ENCODE results near the gene ZSCAN23.

ZSCAN23 gene

GRCh38 chr6:28443112-28443773 lies at the start of gene ZSCAN23:
Gene ZSCAN23 (minus strand): TSS chr6:28443491. CDS start chr6:28436266, 7,225 bp downstream.
- Mint-ChIP-seq H3K27me3 (ENCODE audit: low read depth) (no peaks in the 10 kb centered on the region), H3K9me3 (no peaks in the 10 kb centered on the region), H3K4me3 (peak within 1 kb of the TSS; percentile 99 to 100 (median 100)), H3K27ac (peak within 1 kb of the TSS; percentile 92 to 99 (median 97)), H3K4me1 (peaks cover 13% of the 10 kb centered on the region), H3K36me3 (ENCODE audit: low read depth) (no peaks in the 10 kb centered on the region)
- no peak for TF ChIP-seq CTCF (IDR thresholded peaks at IDR 0.05; ENCODE audit: unreplicated experiment in 3 of 3)

GRCh38 chr6:28491984-28492317 lies 48.7 kb upstream of the ZSCAN23 start:
- TF ChIP-seq CTCF (IDR thresholded peaks at IDR 0.05; ENCODE audit: unreplicated experiment in 3 of 3) = no peak
- peak overlapping the region; percentile 62 to 97 (median 90) for H3K27ac Mint-ChIP-seq
- H3K9me3 Mint-ChIP-seq = no peaks in the 10 kb centered on the region
- no peaks in the 10 kb centered on the region for H3K36me3 Mint-ChIP-seq (ENCODE audit: low read depth)
- H3K27me3 Mint-ChIP-seq (ENCODE audit: low read depth) = peaks cover 17% of the 10 kb centered on the region
- peaks cover 21% of the 10 kb centered on the region for H3K4me1 Mint-ChIP-seq
- H3K4me3 Mint-ChIP-seq = peak overlapping the region; percentile 63 to 76 (median 65)

GRCh38 chr6:28490205-28490890 lies 47.1 kb upstream of the ZSCAN23 start:
- no peak for TF ChIP-seq CTCF (IDR thresholded peaks at IDR 0.05; ENCODE audit: unreplicated experiment in 3 of 3)
- Mint-ChIP-seq H3K9me3 (no peaks in the 10 kb centered on the region), H3K27ac (peak overlapping the region; percentile 97), H3K4me1 (peaks cover 21% of the 10 kb centered on the region), H3K27me3 (ENCODE audit: low read depth) (peaks cover 17% of the 10 kb centered on the region), H3K36me3 (ENCODE audit: low read depth) (no peaks in the 10 kb centered on the region), H3K4me3 (peak overlapping the region; percentile 89 to 92 (median 89))

- peaks cover 17% of the 10 kb centered on the region for H3K27me3 Mint-ChIP-seq (ENCODE audit: low read depth)
- H3K9me3 Mint-ChIP-seq = no peaks in the 10 kb centered on the region
- no peak for TF ChIP-seq CTCF (IDR thresholded peaks at IDR 0.05; ENCODE audit: unreplicated experiment in 3 of 3)
- no peaks in the 10 kb centered on the region for H3K36me3 Mint-ChIP-seq (ENCODE audit: low read depth)
- peak overlapping the region; percentile 89 to 92 (median 89) for H3K4me3 Mint-ChIP-seq
- H3K4me1 Mint-ChIP-seq = peaks cover 21% of the 10 kb centered on the region
- H3K27ac Mint-ChIP-seq = peak overlapping the region; percentile 97
These were observed 46.3 kb upstream of the ZSCAN23 start for GRCh38 chr6:28489366-28490204.

- Mint-ChIP-seq H3K9me3 (no peaks in the 10 kb centered on the region), H3K27ac (peak overlapping the region; percentile 97), H3K4me3 (peak overlapping the region; percentile 89 to 92 (median 89)), H3K36me3 (ENCODE audit: low read depth) (no peaks in the 10 kb centered on the region), H3K27me3 (ENCODE audit: low read depth) (peaks cover 17% of the 10 kb centered on the region), H3K4me1 (peaks cover 21% of the 10 kb centered on the region)
- no peak for TF ChIP-seq CTCF (IDR thresholded peaks at IDR 0.05; ENCODE audit: unreplicated experiment in 3 of 3)
These were observed 45.6 kb upstream of the ZSCAN23 start for GRCh38 chr6:28488916-28489365.
